ENCODE results near the gene SCAMP4.

Gene SCAMP4

GRCh38 chr19:1935484-1936208, 30.4 kb downstream of the SCAMP4 start:
- no peak for DNase-seq (ENCODE audit: extremely low read depth in 1 of 2, low read depth in 1 of 2)

- DNase-seq (ENCODE audit: extremely low read depth in 1 of 2, low read depth in 1 of 2), result no peak
These were observed 31.2 kb downstream of the SCAMP4 start for GRCh38 chr19:1936430-1936829.

DNA sequence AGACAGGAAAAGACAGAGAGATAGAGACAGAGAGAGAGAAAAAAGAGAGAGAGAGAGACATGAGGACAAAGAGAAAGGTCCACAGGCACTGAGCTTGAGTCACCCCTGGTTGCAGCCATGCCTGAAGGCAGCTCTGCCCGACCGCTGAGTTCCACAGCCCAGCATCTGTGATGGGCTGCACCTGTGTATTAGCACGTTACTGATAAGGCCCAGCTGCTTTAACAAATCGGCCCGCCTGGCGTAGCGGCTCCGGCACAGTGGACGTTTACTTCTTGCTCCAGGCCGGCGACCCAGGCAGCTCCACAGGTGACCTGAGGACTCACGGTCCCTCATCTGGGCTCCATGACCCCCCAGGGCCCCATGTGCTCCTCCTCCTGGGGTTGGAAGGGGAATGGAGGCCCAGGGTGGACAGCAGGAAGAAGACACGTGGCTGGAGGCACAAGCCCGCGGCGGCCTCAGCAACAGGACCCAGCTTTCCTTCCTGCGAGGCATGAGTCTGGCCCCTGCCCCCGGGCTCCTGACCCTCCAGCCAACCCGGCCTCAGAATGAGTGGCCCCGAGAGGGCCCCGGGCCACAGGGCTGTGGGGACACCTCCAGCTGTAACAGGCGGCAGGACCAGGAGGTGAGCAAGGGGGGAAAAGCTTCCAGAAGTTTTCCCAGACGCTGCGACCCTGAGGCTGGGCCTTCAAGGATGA, 31.9 kb downstream of the SCAMP4 start:
- DNase-seq (ENCODE audit: extremely low read depth in 1 of 2, low read depth in 1 of 2), result no peak

- DNase-seq (ENCODE audit: extremely low read depth in 1 of 2, low read depth in 1 of 2), result no peak
These were observed 32.9 kb downstream of the SCAMP4 start for GRCh38 chr19:1938071-1938470.

DNA sequence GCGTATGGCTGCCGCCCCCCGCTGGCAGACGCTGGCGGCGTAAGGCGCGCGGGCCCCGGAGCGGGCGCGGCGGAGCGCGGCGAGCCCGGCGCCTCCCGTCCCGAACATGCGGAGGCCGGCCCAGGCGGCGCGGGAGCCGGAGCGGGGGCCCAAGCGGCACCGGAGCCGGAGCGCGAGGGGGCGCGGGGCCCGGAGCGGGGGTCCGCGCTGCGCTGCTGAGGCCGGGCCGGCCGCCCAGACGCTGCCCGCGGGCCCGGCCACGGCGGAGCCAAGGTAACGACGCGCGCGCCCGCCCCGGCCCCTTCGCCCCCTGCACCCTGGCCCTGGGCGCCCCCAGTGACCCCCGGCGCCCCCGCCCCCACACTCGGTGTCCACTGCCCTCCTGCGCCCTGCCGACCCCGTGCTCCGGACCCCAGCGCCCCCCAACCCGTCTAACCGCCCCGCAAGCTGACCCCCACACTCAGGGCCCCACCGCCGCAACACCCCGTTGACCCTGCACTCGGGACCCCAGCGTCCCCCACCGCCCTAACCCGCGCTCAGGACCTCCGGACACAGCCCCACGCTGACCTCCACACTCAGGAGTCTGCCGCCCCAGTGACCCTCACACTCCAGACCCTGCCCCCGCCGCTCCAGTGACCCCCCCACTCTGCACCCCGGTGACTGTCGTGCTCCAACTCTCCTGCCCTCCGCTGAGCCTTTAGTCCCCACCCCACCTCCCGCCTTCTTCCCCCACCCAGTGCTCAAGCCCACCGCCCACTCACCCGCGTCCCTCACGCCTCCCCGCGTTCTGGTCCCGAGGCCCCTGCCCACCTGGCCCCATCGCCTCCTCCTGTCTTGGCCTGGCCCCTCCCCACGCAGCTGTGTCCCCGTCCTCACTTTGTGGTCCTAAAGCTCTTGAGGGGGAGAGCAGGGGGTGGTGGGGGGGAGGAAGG, 36.2 kb downstream of the SCAMP4 start, which contains the start of gene CSNK1G2:
TSS of gene CSNK1G2 (plus strand) at position 27 of the 932 bp plus-strand sequence. CDS start 28,601 bp downstream, outside the sequence.
- no peak for DNase-seq (ENCODE audit: extremely low read depth in 1 of 2, low read depth in 1 of 2)

DNA sequence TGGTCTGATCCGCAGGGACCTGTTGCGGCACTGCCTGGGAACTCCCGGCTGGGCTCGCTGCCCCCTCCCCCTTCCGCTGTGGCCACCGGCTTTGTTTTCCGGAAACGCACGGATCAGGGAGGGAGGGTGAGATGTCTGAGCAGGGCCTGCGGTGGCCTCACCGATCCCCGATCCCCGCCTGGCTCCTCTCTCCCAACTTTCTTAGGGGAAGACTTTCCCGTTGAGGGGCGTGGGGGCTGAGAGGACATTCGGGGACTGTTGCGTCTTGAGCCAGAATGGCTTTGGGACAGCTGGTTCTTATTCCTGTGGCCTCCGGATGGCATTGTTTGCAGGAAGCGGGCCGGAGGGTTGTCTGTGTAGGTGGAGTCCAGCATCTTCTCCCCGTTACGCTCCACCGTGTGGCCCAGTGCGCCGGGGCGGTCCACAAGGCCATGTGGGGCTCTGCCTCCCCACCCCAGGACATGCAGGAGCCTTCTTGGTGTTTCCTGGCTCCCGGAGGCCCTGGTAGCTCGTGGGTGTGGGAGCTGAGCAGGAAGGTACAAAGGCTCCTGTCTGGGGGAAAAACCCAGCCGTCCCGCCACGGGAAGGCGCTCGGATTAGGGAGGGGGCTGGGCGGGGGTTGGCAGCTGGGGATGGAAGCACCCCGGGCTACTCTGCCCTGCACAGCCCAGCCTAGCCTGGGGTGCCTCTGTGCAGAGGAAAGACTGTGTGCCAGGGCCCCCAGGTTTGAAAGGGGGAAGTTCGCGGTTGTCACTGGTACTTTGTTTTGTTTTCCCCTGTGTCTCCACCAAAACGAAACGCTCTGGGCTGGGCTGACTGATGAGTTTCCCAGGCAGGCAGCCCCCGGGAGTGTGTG, 37.1 kb downstream of the SCAMP4 start:
- peak; percentile 59 to 60 for DNase-seq (ENCODE audit: extremely low read depth in 1 of 2, low read depth in 1 of 2)

GRCh38 chr19:1942934-1943555, 37.8 kb downstream of the SCAMP4 start:
- DNase-seq (ENCODE audit: extremely low read depth in 1 of 2, low read depth in 1 of 2), result no peak

- DNase-seq (ENCODE audit: extremely low read depth in 1 of 2, low read depth in 1 of 2), result no peak
These were observed 38.5 kb downstream of the SCAMP4 start for GRCh38 chr19:1943661-1944087.

- no peak for DNase-seq (ENCODE audit: extremely low read depth in 1 of 2, low read depth in 1 of 2)
These were observed 39.1 kb downstream of the SCAMP4 start for GRCh38 chr19:1944088-1944915.

DNA sequence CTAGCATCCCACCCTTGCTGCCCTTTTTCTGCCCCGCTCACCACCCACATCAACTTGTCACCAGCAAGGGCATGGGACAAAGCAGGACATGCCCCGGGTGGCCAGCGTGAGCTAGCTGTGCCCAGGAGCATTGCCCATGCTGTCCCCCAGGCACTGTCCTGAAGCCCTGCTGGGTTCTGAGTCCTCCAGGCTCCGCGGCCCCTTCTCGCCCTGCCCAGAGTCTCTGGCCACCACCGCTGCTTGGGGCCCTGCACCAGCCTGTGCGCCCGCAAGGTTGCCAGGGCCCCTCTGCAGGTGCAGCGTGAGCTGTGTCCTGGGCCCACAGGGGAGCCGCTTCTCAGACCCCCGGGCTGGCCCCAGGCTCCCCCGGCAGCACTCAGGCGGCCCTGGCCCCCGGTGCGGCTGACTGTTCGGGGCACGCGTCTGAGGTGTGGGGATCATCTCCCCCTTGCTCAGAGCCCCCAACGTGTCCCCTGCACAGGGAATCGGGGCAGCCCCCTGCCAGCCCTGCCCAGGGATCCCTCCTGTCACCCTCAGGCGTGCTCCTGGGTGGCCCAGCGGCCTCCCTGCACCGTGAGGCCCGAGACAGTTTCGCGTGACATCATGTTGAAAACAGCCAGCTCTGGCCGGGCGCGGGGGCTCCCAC, 39.8 kb downstream of the SCAMP4 start:
- no peak for DNase-seq (ENCODE audit: extremely low read depth in 1 of 2, low read depth in 1 of 2)

- DNase-seq (ENCODE audit: extremely low read depth in 1 of 2, low read depth in 1 of 2), result no peak
These were observed 40.7 kb downstream of the SCAMP4 start for GRCh38 chr19:1945899-1946298.

DNA sequence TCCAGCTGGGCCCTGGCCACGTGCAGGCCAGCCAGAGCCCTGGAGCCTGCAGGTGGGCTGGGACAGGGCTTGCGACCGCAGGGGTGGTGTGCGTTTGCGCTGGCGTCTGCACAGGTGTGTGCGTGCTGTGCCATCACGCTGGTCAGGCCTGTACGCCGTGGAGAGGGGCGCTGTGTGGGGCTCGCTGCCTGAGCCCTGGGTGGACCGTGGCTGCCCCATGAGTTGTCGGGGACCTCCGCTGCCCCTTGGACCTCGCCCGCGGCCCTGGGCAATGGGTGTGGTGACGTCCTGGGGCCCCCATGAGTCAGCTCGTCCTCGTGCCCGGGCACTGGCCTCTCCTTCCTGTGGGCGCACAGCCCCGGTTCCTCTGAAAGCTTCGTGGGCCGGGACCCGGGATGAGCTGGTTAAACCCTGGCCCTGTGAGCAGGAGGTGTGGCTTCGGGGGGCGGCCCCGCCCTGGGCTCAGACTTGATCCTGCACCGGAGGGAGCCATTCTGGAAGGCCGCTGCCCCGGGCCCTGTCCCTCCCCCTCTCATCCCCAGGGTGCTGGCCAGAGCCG, 42.5 kb downstream of the SCAMP4 start:
- no peak for DNase-seq (ENCODE audit: extremely low read depth in 1 of 2, low read depth in 1 of 2)

- no peak for DNase-seq (ENCODE audit: extremely low read depth in 1 of 2, low read depth in 1 of 2)
These were observed 44.3 kb downstream of the SCAMP4 start for GRCh38 chr19:1949304-1950101.

DNA sequence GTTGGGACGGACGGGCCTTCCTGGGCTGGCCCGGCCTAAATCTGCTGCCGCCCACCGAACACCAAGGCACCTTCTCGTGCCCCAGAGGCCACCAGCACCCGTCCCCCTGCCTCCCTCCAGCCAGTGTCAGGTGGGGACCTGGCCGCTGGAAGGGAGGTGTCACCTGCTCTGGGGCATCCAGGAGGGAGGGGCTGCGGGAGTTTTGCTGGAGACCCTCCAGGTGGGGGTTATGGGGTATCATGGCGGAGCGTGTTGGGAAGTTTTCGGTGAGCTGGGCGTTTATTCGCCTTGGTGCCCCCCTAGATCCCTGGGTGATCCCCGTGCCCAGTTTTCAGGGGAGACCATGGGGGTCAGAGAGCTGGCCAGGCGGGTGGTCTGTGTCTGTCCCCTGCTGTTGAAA, 45.4 kb downstream of the SCAMP4 start:
- DNase-seq (ENCODE audit: extremely low read depth in 1 of 2, low read depth in 1 of 2), result no peak

DNA sequence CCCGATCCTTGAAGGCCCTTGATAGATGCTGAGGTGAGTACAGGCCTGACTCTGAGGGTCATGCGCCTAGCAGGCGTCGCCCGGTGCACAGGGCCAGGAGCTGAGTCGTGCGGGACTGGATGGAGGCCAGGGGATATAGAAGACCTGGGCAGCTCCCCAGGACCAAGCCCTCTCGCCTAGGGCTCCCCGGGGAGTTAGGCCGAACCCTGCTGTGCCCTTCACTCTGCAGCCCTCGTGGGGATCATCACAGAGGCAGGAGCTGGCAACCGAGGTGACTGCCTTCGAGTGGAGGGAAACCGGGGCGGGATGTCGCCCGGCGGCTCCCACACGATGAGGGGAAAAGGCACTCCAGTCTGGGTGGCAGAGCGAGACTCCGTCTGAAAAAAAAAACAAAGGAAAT, 47.4 kb downstream of the SCAMP4 start:
- DNase-seq (ENCODE audit: extremely low read depth in 1 of 2, low read depth in 1 of 2), result no peak

DNA sequence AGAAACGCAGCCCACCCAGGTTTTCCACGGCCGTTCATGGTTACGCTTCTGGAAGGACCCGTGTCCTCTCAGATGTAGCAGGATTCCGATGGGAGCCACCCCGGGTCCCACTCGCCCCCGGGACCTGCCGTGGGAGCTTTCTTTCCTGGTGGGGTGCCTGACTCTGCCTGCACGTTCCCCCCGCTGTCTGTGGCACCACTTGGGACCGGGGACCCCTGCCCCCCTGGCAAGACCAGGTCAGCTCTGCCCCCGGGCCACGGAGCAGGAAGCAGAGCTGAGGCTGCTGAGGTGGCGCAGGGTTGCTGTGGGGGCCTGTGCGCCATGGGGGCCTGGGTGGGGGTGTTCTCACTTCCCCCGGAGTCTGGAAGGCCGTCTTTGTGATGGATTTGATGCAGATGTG, 47.8 kb downstream of the SCAMP4 start:
- DNase-seq (ENCODE audit: extremely low read depth in 1 of 2, low read depth in 1 of 2), result no peak

DNA sequence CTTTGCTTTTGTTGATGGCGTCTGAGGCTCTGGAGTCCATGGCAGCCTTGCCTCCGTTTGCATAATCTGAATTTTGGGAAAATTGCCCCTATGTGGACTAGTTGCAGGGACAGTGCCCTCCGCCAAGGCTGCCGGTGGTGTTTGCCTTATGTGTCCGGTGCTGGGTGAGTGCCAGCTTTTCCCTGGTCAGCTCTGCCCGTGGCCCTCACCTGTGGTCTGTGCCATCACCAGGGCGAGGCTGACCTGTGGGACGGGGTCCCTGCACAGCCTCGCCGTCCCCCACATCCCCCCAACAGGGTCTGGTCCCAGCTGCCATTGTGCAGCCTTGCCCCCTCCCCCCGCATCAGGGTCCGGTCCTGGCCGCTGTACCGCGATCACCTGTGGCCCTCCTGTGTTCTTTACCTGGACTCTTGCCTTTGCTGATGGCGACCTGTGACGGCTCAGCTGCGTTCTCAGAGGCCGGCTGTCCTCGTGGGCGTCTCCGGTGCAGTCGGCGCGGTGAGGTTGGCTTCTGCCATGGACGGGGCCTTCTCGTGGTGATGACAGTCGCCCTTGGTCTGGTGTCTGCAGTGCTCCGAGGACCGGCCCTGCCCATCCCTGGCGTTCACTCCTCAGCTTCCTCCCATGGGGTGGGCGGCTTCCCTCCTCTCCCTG, 48.4 kb downstream of the SCAMP4 start:
- DNase-seq (ENCODE audit: extremely low read depth in 1 of 2, low read depth in 1 of 2), result no peak

Data from activated CD8-positive, alpha-beta memory T cell treated with anti-CD3 and anti-CD28 coated beads for 1 hour (primary cell).